HG03460 (cell line): ENCODE measurements around the gene EFR3B.
"Not testable (repeated sequence)": the region's sequence is repeated elsewhere in the genome, so short reads cannot be mapped to it uniquely, and the experiment has no call there.

Source experiments
- ATAC-seq: cut with Tn5 transposase; IDR thresholded peaks from one replicate; pipeline ENCODE4 v1.9.1; 2021; ENCODE audit not compliant: unreplicated experiment

EFR3B gene

GRCh38 chr2:25041928-25042320 is at the start of gene EFR3B:
Gene EFR3B, plus strand, starts transcription at chr2:25042076. Its CDS starts 237 bp downstream, at chr2:25042313.
- peak; percentile 94 for ATAC-seq

- ATAC-seq: no peak
Measured at GRCh38 chr2:24993406-24994145, 48.3 kb upstream of the EFR3B start.

GRCh38 chr2:24994146-24994724 is 47.6 kb upstream of the EFR3B start:
- ATAC-seq: no peak

- ATAC-seq: not testable (repeated sequence)
Measured at GRCh38 chr2:24999097-24999496, 42.8 kb upstream of the EFR3B start.

- no peak for ATAC-seq
Measured at GRCh38 chr2:25000036-25000435, 41.8 kb upstream of the EFR3B start.

GRCh38 chr2:25000503-25001324 is 41.2 kb upstream of the EFR3B start:
- ATAC-seq: no peak

- ATAC-seq: no peak
Measured at GRCh38 chr2:25001325-25001637, 40.6 kb upstream of the EFR3B start.

GRCh38 chr2:25002066-25002465 is 39.8 kb upstream of the EFR3B start:
- ATAC-seq: no peak

GRCh38 chr2:25009954-25010353 is 31.9 kb upstream of the EFR3B start:
- no peak for ATAC-seq

GRCh38 chr2:25011342-25011741 is 30.5 kb upstream of the EFR3B start:
- not testable (repeated sequence) for ATAC-seq

- no peak for ATAC-seq
Measured at GRCh38 chr2:25014631-25015030, 27.2 kb upstream of the EFR3B start.

GRCh38 chr2:25018681-25019080 is 23.2 kb upstream of the EFR3B start:
- no peak for ATAC-seq

GRCh38 chr2:25021791-25022362 is 20.0 kb upstream of the EFR3B start:
- no peak for ATAC-seq

- ATAC-seq: no peak
Measured at GRCh38 chr2:25023333-25023732, 18.5 kb upstream of the EFR3B start.

- no peak for ATAC-seq
Measured at GRCh38 chr2:25025229-25026007, 16.5 kb upstream of the EFR3B start.

GRCh38 chr2:25026008-25026530 is 15.8 kb upstream of the EFR3B start:
- no peak for ATAC-seq

- ATAC-seq: no peak
Measured at GRCh38 chr2:25029183-25029554, 12.7 kb upstream of the EFR3B start.

GRCh38 chr2:25030702-25031101 is 11.2 kb upstream of the EFR3B start:
- no peak for ATAC-seq

GRCh38 chr2:25032094-25032493 is 9.8 kb upstream of the EFR3B start:
- no peak for ATAC-seq

GRCh38 chr2:25032901-25033300 is 9.0 kb upstream of the EFR3B start:
- ATAC-seq: no peak

GRCh38 chr2:25034081-25034480 is 7.8 kb upstream of the EFR3B start:
- ATAC-seq: no peak
